K562 (cell line): Measurements from ENCODE around the gene CENPB. TPM values are rescaled to one million over a fixed set of nuclear protein-coding genes. Genes with fewer than 3 reads are reported as not detected.
A peak's percentile ranks its signal among the peaks of the same experiment; 100 is the strongest.

Experiments
- ATAC-seq: fragments of 200-7000 bp; cut with Tn5 transposase; 3 replicates; pipeline ENCODE4 v1.9.1; 2020; ENCODE audit warnings: moderate library complexity
- BruUV-seq: library from RNA; stranded (reverse); fragments of 400-500 nt; replicated peaks from 2 replicates; lab custom pipeline; 2021; lab: Mats Ljungman, UMichigan
- CTCF ChIA-PET: fragments of 300-600 bp; formaldehyde crosslinking; extraction: SDS; loops from one replicate; lab custom pipeline; 2021; ENCODE audit warnings: low intra/inter-chr PET ratio; lab: Yijun Ruan, JAX
- POLR2A ChIA-PET: fragments of 300-600, 350-650 bp; sonication (Branson Sonifier 250); formaldehyde crosslinking; extraction: SDS; loops from one replicate; lab custom pipeline; 2021; ENCODE audit warnings: antibody characterized with exemption, inconsistent platforms; lab: Yijun Ruan, JAX
- DNase-seq, 4 experiments: peaks; one replicate each; pipeline versions ENCODE4 v3.0.0 to v3.0.0-alpha.2; 2011 to 2018; ENCODE audit warnings: low spot score in 3 of 4, mixed read lengths in 3 of 4; ENCODE audit errors: extremely low read depth in 1 of 4
- FAIRE-seq: peaks from 2 replicates; lab custom pipeline; 2011; peaks lifted over from hg19 to GRCh38; lab: Jason Lieb, UNC
- H2AFZ ChIP-seq: 2 replicates; pipeline ENCODE4 v1.6.0; 2011; ENCODE audit warnings: low read depth, low read length, control low read depth, inconsistent platforms
- H3K27ac ChIP-seq: fragments of 200-600 bp; 3 replicates; pipeline ENCODE4 v1.8.0; 2011; ENCODE audit warnings: low read depth, mild to moderate bottlenecking, control low read depth, inconsistent platforms, low read length, moderate library complexity, mixed read lengths; ENCODE audit errors: extremely low read depth
- H3K27me3 ChIP-seq, 2 experiments: fragments of 300-600 bp in 1 of 2; 2 replicates in 1 of 2; 3 replicates in 1 of 2; pipeline versions ENCODE4 v1.6.0 to v1.8.0; 2011; ENCODE audit warnings: inconsistent platforms in 2 of 2, low read length in 2 of 2, mild to moderate bottlenecking in 1 of 2, mixed read lengths in 1 of 2, moderate library complexity in 1 of 2; ENCODE audit not compliant: control insufficient read depth in 2 of 2, insufficient read depth in 2 of 2
- H3K36me3 ChIP-seq: fragments of 300-600 bp; 3 replicates; pipeline ENCODE4 v1.8.0; 2011; ENCODE audit warnings: mild to moderate bottlenecking, low read length, inconsistent platforms; ENCODE audit not compliant: control insufficient read depth, insufficient read depth
- H3K4me1 ChIP-seq, 2 experiments: fragments of 200-600 bp in 1 of 2; replicated peaks in 1 of 2; 2 replicates in 1 of 2; 3 replicates in 1 of 2; pipeline versions ENCODE4 v1.5.1 to v1.8.0; 2011; ENCODE audit warnings: inconsistent platforms in 2 of 2, low read length in 2 of 2, mild to moderate bottlenecking in 1 of 2, mixed read lengths in 1 of 2, moderate library complexity in 1 of 2; ENCODE audit not compliant: control insufficient read depth in 2 of 2, insufficient read depth in 2 of 2
- H3K4me2 ChIP-seq: 2 replicates; pipeline ENCODE4 v1.6.1; 2011; ENCODE audit warnings: low read length, control low read depth, inconsistent platforms, mixed read lengths; ENCODE audit not compliant: insufficient read depth
- H3K4me3 ChIP-seq: fragments of 200-600 bp; sonication (generic), shearing (Covaris generic); 2 replicates; pipeline ENCODE4 v1.5.1; 2016; ENCODE audit warnings: control low read depth, inconsistent platforms
- H3K79me2 ChIP-seq: fragments of 200-600 bp; 3 replicates; pipeline ENCODE4 v1.8.0; 2011; ENCODE audit warnings: low read length, inconsistent platforms; ENCODE audit not compliant: control insufficient read depth, insufficient read depth
- H3K9ac ChIP-seq, 2 experiments: 2 replicates each; pipeline versions ENCODE4 v1.6.0 to v1.6.1; 2011; ENCODE audit warnings: low read depth in 2 of 2, low read length in 2 of 2, control low read depth in 1 of 2, inconsistent platforms in 1 of 2, mild to moderate bottlenecking in 1 of 2, mixed read lengths in 1 of 2; ENCODE audit not compliant: insufficient read depth in 1 of 2
- H3K9me1 ChIP-seq: one replicate; pipeline ENCODE4 v1.6.0; 2011; ENCODE audit warnings: inconsistent platforms, mild to moderate bottlenecking, low read length, moderate library complexity; ENCODE audit not compliant: control insufficient read depth, insufficient read depth
- H3K9me3 ChIP-seq: replicated peaks from 2 replicates; pipeline ENCODE4 v1.5.1; 2011; ENCODE audit warnings: low read depth, low read length, inconsistent platforms; ENCODE audit not compliant: control insufficient read depth, insufficient read depth
- H4K20me1 ChIP-seq: replicated peaks from 2 replicates; pipeline ENCODE4 v1.6.1; 2011; ENCODE audit warnings: low read length, inconsistent platforms, mixed read lengths; ENCODE audit not compliant: control insufficient read depth, insufficient read depth
- FOXO4 ChIP-seq: fragments of 450-650 bp; formaldehyde crosslinking; IDR thresholded peaks from 2 replicates; pipeline ENCODE4 v1.4.0; 2020; ENCODE audit warnings: mild to moderate bottlenecking, moderate library complexity
- JUN ChIP-seq, 2 experiments: sonication (generic) in 1 of 2; formaldehyde crosslinking in 1 of 2; IDR thresholded peaks; 2 replicates each; pipeline versions ENCODE4 v1.6.1 to v1.8.0; 2012 to 2022; ENCODE audit warnings: borderline replicate concordance in 2 of 2, mild to moderate bottlenecking in 2 of 2, improper control_type of control experiment in 1 of 2, low read depth in 1 of 2, low read length in 1 of 2, missing genetic modification reagents in 1 of 2
- ZNF282 ChIP-seq: sonication (generic); formaldehyde crosslinking; IDR thresholded peaks from 2 replicates; pipeline ENCODE4 v1.8.1; 2023; ENCODE audit warnings: missing genetic modification reagents
- WGBS: fragments of 100-300 bp; shearing (Covaris generic); methylation state at CpG from one replicate; pipeline ENCODE4 v1.1.6; 2016; ENCODE audit warnings: low coverage, mixed read lengths; ENCODE audit not compliant: insufficient coverage; ENCODE audit errors: missing lambda C conversion rate; 5-methylcytosine and 5-hydroxymethylcytosine counted together
- in situ Hi-C: fragments of 300-500 bp; cut with MboI; formaldehyde crosslinking; loops from 4 replicates; pipeline ENCODE4 v1.15.0; 2018; ENCODE audit warnings: inconsistent platforms, mixed read lengths
- intact Hi-C: fragments of 100-400 bp; cut with micrococcal nuclease; formaldehyde crosslinking; loops from 2 replicates; pipeline ENCODE4 v1.14.2; 2022
- polyA plus RNA-seq, 8 experiments: library from polyadenylated mRNA; depleted of rRNA in 4 of 8; stranded (reverse) in 5 of 8; unstranded in 3 of 8; fragments of >200 nt; fragmentation: Nextera tagmentation in 2 of 8; fragmentation: Illumina TruSeq in 1 of 8; extraction: Ambion mirVana in 2 of 8; extraction: Trizol in 1 of 8; gene quantifications; 2 replicates each; pipeline versions ENCODE4 v1.2.1 to v1.2.3, GENCODE V29; 2011 to 2014; ENCODE audit warnings: inconsistent platforms in 1 of 8, missing spikeins in 1 of 8
- total RNA-seq, 7 experiments: library from RNA; depleted of rRNA in 6 of 7; stranded (reverse); fragments of >200 nt in 6 of 7; fragmentation: Illumina TruSeq in 2 of 7; extraction: Trizol in 2 of 7; gene quantifications; 2 replicates each; pipeline versions ENCODE4 v1.2.1 to v1.2.3, GENCODE V29; 2011 to 2021; ENCODE audit warnings: low replicate concordance in 1 of 7

The CENPB gene
- total and polyA plus RNA-seq, 9 of the 15 experiments (the other 6 are each of a cell fraction or from before 2014, with no cell fraction given), result 0.17 to 70.8 (median 24.9) TPM

- FAIRE-seq, result no peak
- WGBS, result 94% methylated on average over 2 of the region's 3 CpGs
- ATAC-seq, result no peak
- no peak for DNase-seq
- H3K36me3 ChIP-seq, result peaks cover 49% of the 10 kb centered on the region; the same call in 2 of the 3 replicates
- H3K9me1 ChIP-seq, result no peaks in the 10 kb centered on the region
- H3K9ac ChIP-seq, result 0 out of 4 replicates have a peak overlapping the region, but pooled peaks of 1 of the 2 experiments have one; percentile 28
- no peak overlapping the region for H3K4me2 ChIP-seq
- ChIA-PET POLR2A (no interaction called here), CTCF (no interaction called here)
- no peak overlapping the region for H3K27ac ChIP-seq
- no peak overlapping the region for H3K4me3 ChIP-seq
- no peaks in the 10 kb centered on the region for H4K20me1 ChIP-seq
- H3K27me3 ChIP-seq, result no peaks in the 10 kb centered on the region
- H2AFZ ChIP-seq, result no peak overlapping the region
- H3K4me1 ChIP-seq, result peaks cover 14 to 44% of the 10 kb centered on the region in 2 experiments; a peak in 4 of 5 replicates
- in situ Hi-C loops (no loop called here), intact Hi-C loops (no loop called here)
- H3K79me2 ChIP-seq, result peaks cover 12% of the 10 kb centered on the region; the same call in 2 of the 3 replicates
- no TSS peak for BruUV-seq
- no peaks in the 10 kb centered on the region for H3K9me3 ChIP-seq
- TF ChIP-seq ZNF282 (CRISPR knock-in tag) (no peak), FOXO4 (CRISPR knock-in tag) (no peak), JUN (IDR thresholded peaks at IDR 0.05; ENCODE audit: borderline replicate concordance, low read depth, low read length) (no peak), JUN (CRISPR knock-in tag; IDR thresholded peaks at IDR 0.05; ENCODE audit: borderline replicate concordance) (no peak)
These were observed 12.3 kb upstream of the CENPB start for GRCh38 chr20:3798908-3799248.
